ENCODE results near the gene CERS2.

Gene CERS2

GRCh38 chr1:151002611-151003010 is 28.0 kb upstream of the CERS2 start:
- TF ChIP-seq CTCF (conservative IDR thresholded peaks at IDR 0.05) = no peak
- no peak overlapping the region for H3K27ac ChIP-seq

DNA sequence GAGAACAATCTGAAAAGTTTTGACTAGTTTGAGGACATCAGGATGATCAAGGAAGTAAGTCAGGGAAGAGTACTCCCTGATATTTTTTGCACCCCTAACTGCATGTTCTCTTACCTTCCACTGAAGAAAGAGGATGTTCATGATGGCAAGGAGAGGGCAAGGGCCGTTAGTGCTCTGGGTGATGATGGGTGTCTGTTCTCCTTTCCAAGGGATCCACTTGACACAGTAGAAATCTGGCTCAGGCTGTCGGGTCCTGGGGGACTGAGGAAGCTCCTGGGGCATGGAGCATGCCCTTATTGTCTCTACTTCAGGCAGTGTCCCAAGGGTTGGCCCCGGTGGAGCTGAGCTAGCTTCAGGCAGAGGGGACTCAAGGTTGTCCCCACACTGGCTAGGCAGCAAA is 27.4 kb upstream of the CERS2 start:
- no peak for TF ChIP-seq CTCF (conservative IDR thresholded peaks at IDR 0.05)
- no peak overlapping the region for H3K27ac ChIP-seq

- TF ChIP-seq CTCF (conservative IDR thresholded peaks at IDR 0.05) = no peak
- H3K27ac ChIP-seq = no peak overlapping the region
These were observed 27.0 kb upstream of the CERS2 start for GRCh38 chr1:151001602-151002001.

- no peak overlapping the region for H3K27ac ChIP-seq
- no peak for TF ChIP-seq CTCF (conservative IDR thresholded peaks at IDR 0.05)
These were observed 25.8 kb upstream of the CERS2 start for GRCh38 chr1:151000408-151000807.

DNA sequence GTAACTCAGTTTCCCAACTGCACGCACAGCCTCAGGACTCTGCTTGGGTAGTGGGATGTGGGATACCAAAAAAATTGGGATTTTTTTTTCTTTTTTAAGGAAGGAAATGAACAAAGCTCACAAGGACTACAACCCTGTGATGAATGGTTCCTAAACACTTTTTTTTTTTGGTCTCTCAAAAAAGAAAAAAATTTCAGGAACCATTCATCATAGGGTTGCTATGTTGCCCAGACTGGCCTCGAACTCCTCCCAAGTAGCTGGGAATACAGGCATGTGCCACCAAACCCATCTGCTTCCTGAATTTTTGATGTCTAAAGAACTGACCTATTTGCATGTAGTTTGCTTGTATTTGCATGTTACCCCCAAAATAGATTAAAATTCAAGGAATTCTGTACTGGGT is 25.3 kb upstream of the CERS2 start:
- no peak for TF ChIP-seq CTCF (conservative IDR thresholded peaks at IDR 0.05)
- H3K27ac ChIP-seq = no peak overlapping the region

DNA sequence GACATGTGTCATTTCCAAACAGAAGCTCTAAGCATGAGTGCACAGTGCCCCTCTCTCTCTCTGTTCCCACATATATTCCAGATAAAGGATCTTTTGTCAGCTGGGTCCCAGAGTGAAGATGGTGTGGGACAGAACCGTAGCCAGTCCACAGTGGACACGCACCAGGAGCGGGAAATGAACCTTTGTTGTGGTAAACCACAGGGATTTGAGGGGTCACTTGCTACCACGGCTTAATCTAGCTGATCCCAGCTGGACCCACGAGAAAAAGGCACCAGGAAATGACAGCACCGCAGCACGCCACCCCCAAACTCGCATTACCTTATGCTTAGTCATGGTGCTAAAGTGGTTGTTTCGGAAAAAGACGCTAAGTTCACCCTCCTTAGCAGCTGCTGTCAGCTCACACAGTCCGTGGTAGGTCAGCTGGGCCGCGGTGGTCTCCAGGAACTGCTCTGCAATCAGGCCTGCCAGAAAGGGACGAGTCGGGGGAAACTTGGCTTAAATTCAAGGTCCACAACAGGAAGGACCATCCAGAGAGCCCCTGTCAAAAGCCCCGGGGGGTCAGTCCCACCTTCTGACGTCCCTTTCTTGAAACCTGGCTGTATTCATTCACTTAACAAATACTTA is 24.5 kb upstream of the CERS2 start:
- TF ChIP-seq CTCF (conservative IDR thresholded peaks at IDR 0.05) = no peak
- H3K27ac ChIP-seq = no peak overlapping the region

DNA sequence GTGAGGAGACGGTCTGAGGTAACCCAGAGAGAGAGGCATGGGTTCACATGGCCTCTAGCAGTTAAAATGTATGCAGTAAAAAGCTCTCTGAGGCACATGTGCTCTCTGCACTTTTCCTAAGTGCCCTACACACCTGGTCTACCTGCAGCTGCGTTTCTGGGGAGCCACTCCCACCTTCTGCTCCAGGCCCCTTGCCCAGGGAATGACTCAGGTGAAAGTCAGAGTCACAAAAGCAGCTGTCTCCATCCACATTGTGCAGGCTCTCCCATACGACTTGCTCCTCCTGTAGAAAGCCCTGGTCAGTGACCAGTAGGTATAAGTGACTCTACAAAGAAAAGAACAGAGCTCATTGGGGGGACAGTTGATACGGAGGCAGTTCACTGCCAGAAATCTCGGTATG is 23.3 kb upstream of the CERS2 start:
- H3K27ac ChIP-seq = no peak overlapping the region
- no peak for TF ChIP-seq CTCF (conservative IDR thresholded peaks at IDR 0.05)

Measured in VCaP (cell line).